H1 (cell line): ENCODE measurements around the gene EIF4E3. TPM values are rescaled to one million over a fixed set of nuclear protein-coding genes. Genes with fewer than 3 reads are reported as not detected.

Experiments used
- RAD21 ChIP-seq, 2 experiments: IDR thresholded peaks in 1 of 2; conservative IDR thresholded peaks in 1 of 2; 2 replicates each; pipeline ENCODE4 v1.6.1; 2011; ENCODE audit warnings: low read depth in 2 of 2, low read length in 2 of 2, improper control_type of control experiment in 1 of 2, inconsistent platforms in 1 of 2, mild to moderate bottlenecking in 1 of 2, moderate library complexity in 1 of 2
- RBBP5 ChIP-seq: IDR thresholded peaks from 2 replicates; pipeline ENCODE4 v1.7.1; 2012; ENCODE audit warnings: low read depth, mild to moderate bottlenecking, inconsistent platforms, low read length, moderate library complexity, borderline replicate concordance
- RNF2 ChIP-seq: fragments of 200-900, 300-1000 bp; sonication (generic); IDR thresholded peaks from 2 replicates; pipeline ENCODE4 v1.7.1; 2016; ENCODE audit warnings: borderline replicate concordance, low read depth, mild to moderate bottlenecking, antibody characterized with exemption, low read length; ENCODE audit not compliant: poor library complexity, severe bottlenecking; ENCODE audit errors: missing control alignments
- SIN3A ChIP-seq, 2 experiments: IDR thresholded peaks in 1 of 2; conservative IDR thresholded peaks in 1 of 2; 2 replicates each; pipeline ENCODE4 v1.6.1; 2011 to 2012; ENCODE audit warnings: low read length in 2 of 2, improper control_type of control experiment in 1 of 2, low read depth in 1 of 2, mild to moderate bottlenecking in 1 of 2
- polyA plus RNA-seq, 7 experiments: library from polyadenylated mRNA; depleted of rRNA in 3 of 7; stranded (reverse) in 5 of 7; unstranded in 2 of 7; fragments of >200 nt in 5 of 7; fragments of 200-250 nt in 2 of 7; gene quantifications; 1 replicate in 5 of 7; 2 replicates in 1 of 7; 4 replicates in 1 of 7; pipeline versions ENCODE4 v1.2.1 to v1.2.3, GENCODE V29; 2011 to 2013; ENCODE audit warnings: missing spikeins in 2 of 7, mixed read lengths in 2 of 7
- total RNA-seq: library from RNA; stranded (reverse); fragmentation: NEBNext Ultra II Directional; extraction: Animal tissue kit (Norgen Biotek cat#: 25700); gene quantifications from 2 replicates; pipeline ENCODE4 v1.2.1, GENCODE V29; 2021
- TF ChIP-seq, protein P1 (sequence below): IDR thresholded peaks from 2 replicates; pipeline ENCODE4 v1.6.1; 2011; ENCODE audit warnings: low read depth, mild to moderate bottlenecking, low read length; ENCODE audit not compliant: insufficient read depth
- TF ChIP-seq, protein P2 (sequence below): fragments of 300-600 bp; sonication (generic); IDR thresholded peaks from 2 replicates; pipeline ENCODE4 v1.7.1; 2012; ENCODE audit warnings: low read length, moderate library complexity, mild to moderate bottlenecking, inconsistent platforms; ENCODE audit not compliant: insufficient replicate concordance

The EIF4E3 gene
- total and polyA plus RNA-seq, 2 of the 8 experiments (the other 6 are each of a cell fraction or from before 2014, with no cell fraction given), result 5.2 to 17.0 TPM

GRCh38 chr3:71754610-71755253, 29.5 kb upstream of the EIF4E3 start (continued):
- TF ChIP-seq, protein P1, sequence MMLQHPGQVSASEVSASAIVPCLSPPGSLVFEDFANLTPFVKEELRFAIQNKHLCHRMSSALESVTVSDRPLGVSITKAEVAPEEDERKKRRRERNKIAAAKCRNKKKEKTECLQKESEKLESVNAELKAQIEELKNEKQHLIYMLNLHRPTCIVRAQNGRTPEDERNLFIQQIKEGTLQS, result no peak
- no peak for TF ChIP-seq RAD21 (IDR thresholded peaks at IDR 0.05 in 1 of 2, conservative IDR thresholded peaks at IDR 0.05 in 1 of 2; ENCODE audit: low read depth in 2 of 2, low read length in 2 of 2)
- peak; percentile 63 for TF ChIP-seq RNF2
- no peak for TF ChIP-seq RBBP5
- 0 out of 4 replicates have a peak, but pooled peaks of 1 of the 2 experiments have one; percentile 23 for TF ChIP-seq SIN3A (conservative IDR thresholded peaks at IDR 0.05 in 1 of 2, IDR thresholded peaks at IDR 0.05 in 1 of 2; ENCODE audit: low read depth in 1 of 2, low read length in 2 of 2)
- TF ChIP-seq, protein P2, sequence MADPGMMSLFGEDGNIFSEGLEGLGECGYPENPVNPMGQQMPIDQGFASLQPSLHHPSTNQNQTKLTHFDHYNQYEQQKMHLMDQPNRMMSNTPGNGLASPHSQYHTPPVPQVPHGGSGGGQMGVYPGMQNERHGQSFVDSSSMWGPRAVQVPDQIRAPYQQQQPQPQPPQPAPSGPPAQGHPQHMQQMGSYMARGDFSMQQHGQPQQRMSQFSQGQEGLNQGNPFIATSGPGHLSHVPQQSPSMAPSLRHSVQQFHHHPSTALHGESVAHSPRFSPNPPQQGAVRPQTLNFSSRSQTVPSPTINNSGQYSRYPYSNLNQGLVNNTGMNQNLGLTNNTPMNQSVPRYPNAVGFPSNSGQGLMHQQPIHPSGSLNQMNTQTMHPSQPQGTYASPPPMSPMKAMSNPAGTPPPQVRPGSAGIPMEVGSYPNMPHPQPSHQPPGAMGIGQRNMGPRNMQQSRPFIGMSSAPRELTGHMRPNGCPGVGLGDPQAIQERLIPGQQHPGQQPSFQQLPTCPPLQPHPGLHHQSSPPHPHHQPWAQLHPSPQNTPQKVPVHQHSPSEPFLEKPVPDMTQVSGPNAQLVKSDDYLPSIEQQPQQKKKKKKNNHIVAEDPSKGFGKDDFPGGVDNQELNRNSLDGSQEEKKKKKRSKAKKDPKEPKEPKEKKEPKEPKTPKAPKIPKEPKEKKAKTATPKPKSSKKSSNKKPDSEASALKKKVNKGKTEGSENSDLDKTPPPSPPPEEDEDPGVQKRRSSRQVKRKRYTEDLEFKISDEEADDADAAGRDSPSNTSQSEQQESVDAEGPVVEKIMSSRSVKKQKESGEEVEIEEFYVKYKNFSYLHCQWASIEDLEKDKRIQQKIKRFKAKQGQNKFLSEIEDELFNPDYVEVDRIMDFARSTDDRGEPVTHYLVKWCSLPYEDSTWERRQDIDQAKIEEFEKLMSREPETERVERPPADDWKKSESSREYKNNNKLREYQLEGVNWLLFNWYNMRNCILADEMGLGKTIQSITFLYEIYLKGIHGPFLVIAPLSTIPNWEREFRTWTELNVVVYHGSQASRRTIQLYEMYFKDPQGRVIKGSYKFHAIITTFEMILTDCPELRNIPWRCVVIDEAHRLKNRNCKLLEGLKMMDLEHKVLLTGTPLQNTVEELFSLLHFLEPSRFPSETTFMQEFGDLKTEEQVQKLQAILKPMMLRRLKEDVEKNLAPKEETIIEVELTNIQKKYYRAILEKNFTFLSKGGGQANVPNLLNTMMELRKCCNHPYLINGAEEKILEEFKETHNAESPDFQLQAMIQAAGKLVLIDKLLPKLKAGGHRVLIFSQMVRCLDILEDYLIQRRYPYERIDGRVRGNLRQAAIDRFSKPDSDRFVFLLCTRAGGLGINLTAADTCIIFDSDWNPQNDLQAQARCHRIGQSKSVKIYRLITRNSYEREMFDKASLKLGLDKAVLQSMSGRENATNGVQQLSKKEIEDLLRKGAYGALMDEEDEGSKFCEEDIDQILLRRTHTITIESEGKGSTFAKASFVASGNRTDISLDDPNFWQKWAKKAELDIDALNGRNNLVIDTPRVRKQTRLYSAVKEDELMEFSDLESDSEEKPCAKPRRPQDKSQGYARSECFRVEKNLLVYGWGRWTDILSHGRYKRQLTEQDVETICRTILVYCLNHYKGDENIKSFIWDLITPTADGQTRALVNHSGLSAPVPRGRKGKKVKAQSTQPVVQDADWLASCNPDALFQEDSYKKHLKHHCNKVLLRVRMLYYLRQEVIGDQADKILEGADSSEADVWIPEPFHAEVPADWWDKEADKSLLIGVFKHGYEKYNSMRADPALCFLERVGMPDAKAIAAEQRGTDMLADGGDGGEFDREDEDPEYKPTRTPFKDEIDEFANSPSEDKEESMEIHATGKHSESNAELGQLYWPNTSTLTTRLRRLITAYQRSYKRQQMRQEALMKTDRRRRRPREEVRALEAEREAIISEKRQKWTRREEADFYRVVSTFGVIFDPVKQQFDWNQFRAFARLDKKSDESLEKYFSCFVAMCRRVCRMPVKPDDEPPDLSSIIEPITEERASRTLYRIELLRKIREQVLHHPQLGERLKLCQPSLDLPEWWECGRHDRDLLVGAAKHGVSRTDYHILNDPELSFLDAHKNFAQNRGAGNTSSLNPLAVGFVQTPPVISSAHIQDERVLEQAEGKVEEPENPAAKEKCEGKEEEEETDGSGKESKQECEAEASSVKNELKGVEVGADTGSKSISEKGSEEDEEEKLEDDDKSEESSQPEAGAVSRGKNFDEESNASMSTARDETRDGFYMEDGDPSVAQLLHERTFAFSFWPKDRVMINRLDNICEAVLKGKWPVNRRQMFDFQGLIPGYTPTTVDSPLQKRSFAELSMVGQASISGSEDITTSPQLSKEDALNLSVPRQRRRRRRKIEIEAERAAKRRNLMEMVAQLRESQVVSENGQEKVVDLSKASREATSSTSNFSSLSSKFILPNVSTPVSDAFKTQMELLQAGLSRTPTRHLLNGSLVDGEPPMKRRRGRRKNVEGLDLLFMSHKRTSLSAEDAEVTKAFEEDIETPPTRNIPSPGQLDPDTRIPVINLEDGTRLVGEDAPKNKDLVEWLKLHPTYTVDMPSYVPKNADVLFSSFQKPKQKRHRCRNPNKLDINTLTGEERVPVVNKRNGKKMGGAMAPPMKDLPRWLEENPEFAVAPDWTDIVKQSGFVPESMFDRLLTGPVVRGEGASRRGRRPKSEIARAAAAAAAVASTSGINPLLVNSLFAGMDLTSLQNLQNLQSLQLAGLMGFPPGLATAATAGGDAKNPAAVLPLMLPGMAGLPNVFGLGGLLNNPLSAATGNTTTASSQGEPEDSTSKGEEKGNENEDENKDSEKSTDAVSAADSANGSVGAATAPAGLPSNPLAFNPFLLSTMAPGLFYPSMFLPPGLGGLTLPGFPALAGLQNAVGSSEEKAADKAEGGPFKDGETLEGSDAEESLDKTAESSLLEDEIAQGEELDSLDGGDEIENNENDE, result no peak
